T1000 (cell line): ENCODE results near the gene SCIMP.
"Not testable (repeated sequence)": the region's sequence is repeated elsewhere in the genome, so short reads cannot be mapped to it uniquely, and the experiment has no call there.

ENCODE experiments used
- DNase-seq: peaks from one replicate; lab custom pipeline; 2025; ENCODE audit warnings: mixed read lengths; lab: John Stamatoyannopoulos, UW

The SCIMP gene

DNA sequence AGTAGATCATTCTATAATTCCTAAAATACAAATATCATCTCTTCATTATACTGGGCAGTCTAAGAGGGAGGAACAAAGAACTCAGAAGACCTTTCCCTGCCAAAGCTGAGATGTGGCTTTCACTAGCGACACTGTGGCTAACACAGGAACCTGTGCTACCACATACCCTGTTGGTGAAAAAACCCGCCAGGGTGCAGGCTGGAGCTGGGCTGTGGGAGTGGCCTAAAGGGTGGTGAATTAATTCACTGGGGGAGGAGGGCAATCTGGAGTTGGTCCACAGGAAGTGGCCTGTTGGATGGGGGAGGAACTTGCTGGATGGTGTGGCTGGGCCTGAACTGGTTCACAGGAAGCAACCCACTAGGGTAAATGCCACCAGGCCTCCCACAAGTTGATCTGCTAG lies 50.4 kb downstream of the SCIMP start:
- DNase-seq = no peak

DNA sequence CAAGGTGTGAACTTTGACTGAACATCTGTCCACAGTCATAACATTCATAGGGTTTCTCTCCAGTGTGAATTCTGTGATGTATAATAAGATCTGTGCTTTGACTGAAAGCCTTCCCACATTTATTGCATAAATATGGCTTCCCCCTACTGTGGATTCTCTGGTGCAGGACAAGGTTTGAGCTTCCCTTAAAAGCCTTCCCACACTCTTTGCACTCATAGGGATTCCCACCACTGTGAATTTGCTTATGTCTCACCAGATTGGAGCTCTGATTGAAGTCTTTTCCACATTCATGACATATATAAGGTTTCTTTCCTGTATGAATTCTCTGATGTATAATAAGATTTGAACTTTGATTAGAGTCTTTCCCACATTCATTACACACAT lies 51.3 kb downstream of the SCIMP start:
- no peak for DNase-seq

DNA sequence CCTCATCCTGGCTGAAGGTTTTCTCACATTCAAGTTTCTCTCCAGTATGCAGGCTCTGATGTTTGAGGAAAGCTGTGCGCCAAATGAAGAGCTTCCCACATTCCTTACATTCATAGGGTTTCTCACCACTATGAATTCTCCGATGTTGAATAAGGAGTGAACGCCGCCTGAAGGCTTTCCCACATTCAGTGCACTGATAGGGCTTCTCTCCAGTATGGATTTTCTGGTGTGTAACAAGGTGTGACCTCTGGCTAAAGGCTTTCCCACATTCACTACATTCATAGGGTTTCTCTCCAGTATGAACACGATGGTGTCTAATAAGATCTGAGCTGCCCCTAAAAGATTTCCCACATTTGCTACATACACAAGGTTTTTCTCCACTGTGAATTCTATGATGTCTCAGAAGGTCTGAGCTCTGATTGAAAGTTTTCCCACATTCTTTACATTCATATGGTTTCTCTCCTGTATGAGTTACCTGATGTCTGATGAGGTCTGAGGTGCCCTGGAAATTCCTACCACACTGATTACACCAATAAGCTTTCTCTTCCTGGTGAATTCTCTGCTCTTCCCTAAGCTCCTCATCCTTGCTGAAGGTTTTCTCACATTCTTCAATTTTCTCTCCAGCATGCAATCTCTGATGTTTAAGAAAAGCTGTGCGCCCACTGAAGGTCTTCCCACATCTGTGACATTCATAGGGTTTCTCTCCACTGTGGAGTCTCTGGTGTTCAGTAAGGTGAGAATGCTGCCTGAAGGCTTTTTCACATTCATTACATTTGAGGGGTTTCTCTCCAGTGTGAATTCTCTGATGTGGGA lies 51.9 kb downstream of the SCIMP start:
- no peak for DNase-seq

DNA sequence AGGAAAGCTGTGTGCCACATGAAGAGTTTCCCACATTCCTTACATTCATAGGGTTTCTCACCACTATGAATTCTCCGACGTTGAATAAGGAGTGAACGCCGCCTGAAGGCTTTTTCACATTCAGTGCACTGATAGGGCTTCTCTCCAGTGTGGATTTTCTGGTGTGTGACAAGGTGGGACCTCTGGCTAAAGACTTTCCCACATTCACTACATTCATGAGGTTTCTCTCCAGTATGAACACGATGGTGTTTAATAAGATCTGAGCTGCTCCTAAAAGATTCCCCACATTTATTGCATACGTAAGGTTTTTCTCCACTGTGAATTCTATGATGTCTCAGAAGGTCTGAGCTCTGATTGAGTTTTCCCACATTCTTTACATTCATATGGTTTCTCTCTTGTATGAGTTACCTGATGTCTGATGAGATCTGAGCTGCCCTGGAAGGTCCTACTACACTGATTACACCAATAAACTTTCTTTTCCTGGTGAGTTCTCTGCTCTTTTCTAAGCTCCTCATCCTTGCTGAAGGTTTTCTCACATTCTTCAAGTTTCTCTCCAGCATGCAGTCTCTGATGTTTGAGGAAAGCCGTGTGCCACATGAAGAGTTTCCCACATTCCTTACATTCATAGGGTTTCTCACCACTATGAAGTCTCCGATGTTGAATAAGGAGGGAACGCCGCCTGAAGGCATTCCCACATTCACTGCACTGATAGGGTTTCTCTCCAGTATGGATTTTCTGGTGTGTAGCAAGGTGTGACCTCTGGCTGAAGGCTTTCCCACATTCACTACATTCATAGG lies 53.0 kb downstream of the SCIMP start:
- DNase-seq = no peak

DNA sequence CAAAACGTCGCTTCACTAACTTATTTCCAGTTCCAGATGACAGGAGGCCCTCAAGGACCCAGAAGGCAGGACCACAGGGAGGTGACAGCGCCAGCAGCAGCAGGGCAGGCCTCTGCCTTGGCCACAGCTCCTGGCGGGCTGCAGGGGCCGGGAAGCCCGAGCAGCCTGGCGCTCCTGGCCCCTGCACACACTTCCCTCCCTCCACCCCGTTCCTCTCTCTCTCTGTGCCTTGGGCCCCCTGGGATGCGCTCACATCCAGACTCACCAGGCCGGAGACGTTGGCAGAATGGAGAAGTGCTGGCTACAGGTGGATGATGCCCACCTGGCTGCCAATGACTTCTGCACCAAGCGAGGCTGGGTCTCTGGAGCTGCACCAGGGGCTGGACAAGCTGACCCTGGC lies 55.7 kb downstream of the SCIMP start:
- no peak for DNase-seq

DNA sequence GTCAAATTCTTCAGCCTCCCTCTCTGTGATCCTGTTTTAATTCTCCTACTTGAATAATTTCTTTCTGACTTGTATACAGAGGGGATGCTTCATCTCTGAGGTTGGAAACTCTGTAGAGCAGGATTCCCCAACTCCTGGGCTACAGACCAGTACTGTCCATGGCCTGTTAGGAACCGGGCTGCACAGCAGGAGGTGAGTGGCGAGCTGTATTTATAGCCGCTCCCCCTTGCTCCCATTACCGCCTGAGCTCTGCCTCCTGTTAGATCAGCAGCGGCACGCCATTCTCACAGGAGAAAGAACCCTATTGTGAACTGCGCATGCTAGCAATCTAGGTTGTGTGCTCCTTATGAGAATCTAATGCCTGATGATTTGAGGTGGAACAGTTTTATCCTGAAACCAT lies 59.6 kb downstream of the SCIMP start:
- DNase-seq = not testable (repeated sequence)

DNA sequence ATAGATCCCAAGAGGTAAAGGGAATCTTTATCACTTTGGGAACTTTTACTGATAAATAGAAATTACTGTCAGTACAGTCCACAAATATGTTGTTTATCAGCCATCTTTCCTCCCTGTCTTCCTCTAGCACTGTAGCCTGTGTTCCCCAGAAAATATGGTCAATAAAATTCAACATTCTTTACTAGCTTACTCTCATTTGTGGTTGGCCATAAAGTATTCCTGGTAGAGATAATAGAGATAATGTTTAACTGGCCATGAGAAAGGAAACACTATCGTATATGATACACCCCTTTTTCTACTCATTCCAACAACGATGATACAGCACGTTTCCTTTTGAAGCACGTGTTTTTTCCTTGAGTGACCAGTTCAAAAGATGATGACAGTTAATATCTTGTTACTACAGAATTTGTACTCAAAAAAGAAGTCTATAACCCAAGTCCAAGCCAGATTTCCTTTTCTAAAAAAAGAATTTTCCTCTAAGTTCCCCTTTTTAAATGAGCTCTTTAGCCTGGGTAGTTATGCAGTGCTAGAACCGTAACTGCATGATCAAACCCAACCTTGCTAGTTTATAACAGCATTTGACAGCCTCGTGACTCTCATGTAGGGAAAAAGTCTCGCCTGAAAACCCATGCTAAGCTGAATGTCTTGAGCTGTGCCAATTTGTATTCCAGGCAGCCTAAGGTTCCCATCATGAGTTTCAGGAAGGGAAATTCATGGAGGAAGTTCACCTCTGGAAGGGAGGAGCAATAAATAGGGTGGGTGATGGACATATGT lies 68.7 kb downstream of the SCIMP start:
- DNase-seq = not testable (repeated sequence)

DNA sequence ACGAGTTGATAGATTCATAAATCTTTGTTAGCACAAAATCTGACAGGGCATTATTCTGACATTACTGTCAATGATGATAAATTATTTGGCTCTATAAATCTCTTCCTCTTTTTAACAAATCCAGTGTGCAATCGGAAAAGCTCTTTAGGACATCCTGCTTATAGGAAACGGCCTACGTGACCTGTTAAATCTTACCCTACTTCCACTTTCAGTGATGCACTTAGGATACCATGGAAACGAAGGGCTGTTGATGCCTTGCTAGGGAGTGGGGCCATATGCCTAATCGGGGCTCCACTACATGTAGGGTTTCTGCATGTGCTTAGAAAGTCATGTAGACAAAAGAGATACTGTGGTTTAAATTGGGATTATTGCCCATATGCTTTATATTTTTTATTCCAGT lies 70.2 kb downstream of the SCIMP start:
- no peak for DNase-seq

DNA sequence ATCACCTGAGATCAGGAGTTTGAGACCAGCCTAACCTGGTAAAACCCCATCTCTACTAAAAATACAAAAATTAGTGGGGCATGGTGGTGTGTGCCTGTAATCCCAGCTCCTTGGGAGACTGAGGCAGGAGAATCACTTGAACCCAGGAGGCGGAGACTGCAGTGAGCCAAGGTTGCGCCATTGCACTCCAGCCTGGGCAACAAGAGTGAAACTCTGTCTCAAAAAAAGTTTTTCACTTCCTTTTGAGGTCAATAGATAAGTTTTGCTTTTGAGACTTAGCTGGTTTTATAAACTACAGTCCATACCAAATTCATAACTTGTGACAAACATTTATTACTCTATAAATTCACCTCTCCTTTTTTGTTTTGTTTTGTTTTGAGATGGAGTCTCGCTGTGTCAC lies 72.9 kb downstream of the SCIMP start:
- not testable (repeated sequence) for DNase-seq

DNA sequence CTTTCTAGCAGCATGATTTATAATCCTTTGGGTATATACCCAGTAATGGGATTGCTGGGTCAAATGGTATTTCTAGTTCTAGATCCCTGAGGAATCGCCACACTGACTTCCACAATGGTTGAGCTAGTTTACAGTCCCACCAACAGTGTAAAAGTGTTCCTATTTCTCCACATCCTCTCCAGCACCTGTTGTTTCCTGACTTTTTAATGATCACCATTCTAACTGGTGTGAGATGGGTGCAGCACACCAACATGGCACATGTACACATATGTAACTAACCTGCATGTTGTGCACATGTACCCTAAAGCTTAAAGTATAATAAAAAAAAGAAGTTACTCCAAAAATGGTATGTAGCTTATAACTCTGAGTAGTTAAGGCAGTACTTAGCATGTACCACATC lies 74.0 kb downstream of the SCIMP start:
- DNase-seq = not testable (repeated sequence)
